NCI-H748 treated with DMSO at 0.1 percent for 48 hours (cell line): Measurements from ENCODE around the gene TOR1AIP2.
"Not testable (repeated sequence)": the region's sequence is repeated elsewhere in the genome, so short reads cannot be mapped to it uniquely, and the experiment has no call there.

Source experiments
- DNase-seq: peaks from one replicate; lab custom pipeline; 2025; lab: John Stamatoyannopoulos, UW

Gene TOR1AIP2

DNA sequence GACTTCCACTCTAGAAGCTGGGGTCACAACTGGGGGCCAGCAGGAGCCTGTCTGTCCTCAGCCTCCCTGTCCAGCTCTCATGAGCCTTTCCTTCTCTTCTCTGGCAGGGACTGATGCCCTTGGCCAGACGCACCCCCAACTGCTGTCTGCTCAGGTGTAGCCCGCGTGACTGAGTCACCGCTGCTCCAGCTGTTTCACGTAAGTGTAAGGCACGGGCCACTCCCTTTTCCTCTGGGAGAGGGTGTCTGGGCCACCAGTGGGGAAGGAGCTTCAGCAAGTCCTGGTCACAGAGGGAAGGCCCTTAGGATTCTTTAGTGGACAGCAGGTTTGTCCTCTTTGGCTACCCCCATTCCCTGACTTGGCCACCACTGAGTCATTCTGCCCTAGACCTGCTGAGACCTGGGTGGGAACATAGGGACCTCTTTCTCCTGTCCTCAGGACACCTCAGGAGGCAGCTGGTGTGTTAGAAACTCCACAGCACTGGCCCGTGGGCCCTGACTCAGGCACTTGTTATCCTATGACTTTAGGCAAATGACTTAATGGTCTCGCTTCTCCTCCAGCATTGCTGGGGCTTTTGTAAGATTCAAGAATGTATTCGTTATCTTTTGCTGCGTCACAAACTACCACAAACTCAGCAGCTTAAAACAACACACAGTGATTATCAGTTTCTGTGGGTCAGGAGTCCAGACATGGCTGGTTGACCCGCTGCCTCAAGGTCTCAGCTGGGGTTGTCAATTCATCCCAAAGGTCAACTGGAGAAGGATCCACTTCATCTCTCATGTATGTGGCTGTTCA is 69.7 kb downstream of the TOR1AIP2 start:
- DNase-seq = no peak

DNA sequence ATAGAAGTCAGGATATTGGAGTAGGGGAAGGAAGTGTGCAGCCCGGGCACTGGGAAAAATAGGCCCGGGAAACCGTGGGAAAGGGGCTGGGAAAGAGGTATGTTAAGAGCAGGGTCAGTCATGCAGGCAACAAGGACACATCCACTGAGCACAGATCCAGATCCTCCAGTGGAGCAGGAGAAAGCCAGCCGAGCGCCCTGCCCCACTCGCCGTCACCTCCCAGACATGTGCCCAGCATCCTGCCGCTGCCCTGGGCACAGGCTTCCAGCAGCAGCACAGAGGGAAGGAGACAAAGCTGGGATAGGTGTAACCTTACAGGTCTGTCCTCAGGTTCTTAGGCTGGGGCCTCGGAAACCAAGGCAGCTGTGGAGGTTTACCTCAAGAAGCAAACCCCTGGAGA is 70.3 kb downstream of the TOR1AIP2 start:
- DNase-seq = no peak

DNA sequence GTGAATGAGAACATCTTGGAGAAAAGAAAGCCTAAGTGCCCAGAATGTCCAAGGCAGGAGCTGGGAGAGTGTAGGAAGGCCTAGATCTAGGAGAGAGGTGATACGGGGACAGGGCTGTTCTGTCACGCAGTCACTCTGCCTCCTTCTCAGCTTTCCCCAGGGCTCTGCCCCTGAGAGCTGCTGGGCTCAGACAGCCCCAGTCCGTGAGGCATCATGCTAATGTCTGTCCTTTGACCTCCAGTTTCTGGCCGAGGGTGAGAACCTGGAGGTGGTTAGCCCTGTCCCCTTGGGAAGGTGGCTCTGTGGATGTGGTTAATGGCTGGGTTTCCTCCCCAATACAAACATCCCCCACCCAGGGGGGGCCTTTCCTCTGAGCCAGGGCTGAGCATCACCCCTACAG is 71.3 kb downstream of the TOR1AIP2 start:
- no peak for DNase-seq

DNA sequence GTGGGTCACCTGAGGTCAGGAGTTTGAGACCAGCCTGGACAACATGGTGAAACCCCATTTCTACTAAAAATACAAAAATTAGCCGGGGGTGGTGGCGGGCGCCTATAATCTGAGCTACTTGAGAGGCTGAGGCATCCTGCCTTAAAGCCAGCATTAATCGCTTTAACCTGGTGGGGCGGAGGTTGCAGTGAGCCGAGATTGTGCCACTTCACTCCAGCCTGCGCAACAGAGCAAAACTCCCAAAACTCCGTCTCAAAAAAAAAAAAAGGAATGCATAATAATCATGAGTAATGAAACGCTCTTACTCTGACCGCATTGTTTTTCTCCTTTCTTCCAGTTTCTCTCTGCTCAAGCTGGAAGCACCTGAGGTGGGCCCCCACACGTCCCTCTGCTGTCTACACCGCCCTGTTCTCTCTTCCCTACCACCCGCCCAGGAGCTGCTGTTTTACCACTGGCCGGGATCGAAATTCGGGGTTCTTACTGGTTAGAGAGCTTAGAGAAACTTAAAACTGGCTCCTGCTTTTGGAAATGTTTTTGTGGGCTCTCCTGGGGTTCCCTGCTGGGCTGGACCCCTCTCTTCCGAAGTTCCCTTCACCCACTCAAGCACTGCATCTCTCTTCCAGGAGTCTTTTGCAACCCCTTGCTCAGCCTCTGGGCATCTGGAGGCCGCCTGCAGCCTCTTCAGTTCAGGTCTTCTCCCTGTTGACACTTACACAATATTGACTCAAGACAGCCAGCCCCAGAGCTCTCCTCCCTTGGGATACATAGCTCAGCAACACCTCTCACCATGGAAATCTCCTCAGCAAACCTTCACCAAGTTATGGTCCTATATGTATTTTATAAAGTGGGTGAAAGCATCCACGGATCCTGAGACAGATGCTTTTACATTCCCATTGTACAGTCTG is 72.1 kb downstream of the TOR1AIP2 start:
- DNase-seq = no peak

DNA sequence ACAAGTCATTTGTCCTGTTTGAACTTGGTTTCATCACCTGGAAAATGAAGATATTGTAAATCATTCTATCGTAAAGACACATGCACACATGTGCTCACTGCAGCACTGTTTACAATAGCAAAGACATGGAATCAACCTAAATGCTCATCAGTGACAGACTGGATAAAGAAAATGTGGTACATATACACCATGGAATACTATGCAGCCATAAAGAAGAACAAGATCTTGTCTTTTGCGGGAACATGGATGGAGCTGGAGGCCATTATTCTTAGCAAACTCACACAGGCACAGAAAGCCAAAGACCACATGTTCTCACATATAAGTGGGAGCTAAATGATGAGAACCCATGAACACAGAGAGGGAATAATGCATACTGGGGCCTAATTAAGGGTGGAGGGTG is 73.2 kb downstream of the TOR1AIP2 start:
- not testable (repeated sequence) for DNase-seq

DNA sequence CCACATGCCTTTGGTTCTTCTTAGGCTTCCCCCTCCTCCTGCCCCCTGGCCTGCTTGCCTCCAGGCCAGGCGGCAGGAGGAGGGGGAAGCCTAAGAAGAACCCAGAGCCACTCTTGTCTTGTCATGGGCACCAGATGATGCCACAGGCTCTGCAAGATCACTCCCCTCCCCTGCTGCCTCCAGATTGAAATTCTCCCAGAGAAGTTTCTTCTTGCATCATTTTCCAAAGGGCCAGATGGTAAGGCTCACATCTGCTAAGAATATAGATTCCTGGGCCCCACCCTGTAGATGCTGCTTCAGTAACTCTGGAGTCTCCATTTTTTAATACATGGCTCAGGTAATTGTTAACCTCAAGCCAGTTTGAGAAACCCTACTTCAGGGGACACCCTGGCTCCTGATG is 73.7 kb downstream of the TOR1AIP2 start:
- no peak for DNase-seq

DNA sequence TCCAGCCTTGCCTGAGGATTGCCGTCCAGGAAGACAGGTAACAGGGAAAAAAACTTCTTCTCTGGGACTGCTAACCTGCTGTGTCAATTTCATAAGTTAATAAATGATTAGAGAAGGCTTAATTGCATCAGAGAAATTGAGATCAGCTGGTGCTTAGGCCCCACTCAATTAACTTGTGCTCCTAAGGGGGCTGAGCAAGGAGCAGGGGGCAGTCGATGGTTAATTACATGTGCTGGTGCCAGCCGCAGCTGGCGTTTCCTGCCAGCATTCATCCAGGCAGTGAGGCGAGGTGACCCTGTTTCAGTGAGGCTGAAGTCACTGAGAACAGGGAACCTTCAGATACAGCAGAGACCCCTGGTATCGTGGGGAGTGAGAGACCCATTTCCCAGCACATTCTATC is 74.5 kb downstream of the TOR1AIP2 start:
- no peak for DNase-seq

GRCh38 chr1:179800481-179800880 is 77.1 kb downstream of the TOR1AIP2 start:
- DNase-seq = no peak

DNA sequence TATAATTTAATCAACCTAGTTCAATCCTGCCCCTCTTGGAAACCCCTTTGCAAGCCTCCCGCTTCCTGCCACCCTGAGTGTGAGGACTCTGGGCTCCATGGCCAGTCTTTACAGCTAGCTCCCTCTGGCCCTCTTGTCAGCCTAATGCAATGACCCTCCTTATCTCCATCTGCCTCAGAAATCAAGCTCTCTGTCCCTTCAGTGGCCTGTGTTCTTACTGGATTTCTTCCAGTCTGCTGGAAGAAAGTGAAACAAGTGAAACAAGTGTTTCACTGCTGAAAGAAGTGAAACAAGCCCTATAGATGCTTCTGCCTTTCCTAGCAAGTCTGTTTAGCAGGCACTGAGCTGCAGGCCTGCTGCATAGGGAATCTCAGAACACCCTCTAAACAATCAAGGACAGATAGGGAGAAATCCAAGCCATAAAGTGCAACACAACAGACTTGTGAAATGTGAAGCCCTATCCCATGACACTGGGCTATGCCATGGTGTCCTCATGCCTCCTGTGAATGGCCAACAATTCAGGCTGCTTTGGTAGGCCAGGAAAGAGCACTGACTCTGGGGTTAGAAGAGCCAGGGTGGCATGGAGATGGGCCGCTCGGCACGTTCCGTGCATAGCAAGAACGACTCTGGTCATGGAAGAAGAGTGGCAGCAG is 78.6 kb downstream of the TOR1AIP2 start:
- DNase-seq = no peak

GRCh38 chr1:179798213-179798863 is 79.3 kb downstream of the TOR1AIP2 start:
- no peak for DNase-seq

DNA sequence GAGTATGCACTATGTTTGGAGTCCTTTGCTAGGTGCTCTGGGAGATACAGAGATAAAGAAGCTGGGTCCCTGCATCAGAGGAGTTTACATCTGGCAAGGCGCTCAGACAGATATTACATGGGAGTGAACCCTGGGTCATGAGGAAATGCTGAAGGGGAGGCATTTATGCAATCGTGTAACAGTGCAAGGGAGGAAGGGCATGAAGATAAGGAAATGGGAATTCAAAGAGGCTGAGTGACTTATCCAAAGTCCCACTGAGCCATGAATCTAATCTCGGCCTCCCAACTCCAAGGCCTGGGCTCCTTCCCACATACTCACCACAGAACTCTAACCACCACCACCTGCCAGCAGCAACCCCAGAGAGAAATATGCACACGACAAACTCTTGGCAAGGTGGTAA is 82.9 kb downstream of the TOR1AIP2 start:
- no peak for DNase-seq

GRCh38 chr1:179794146-179794545 is 83.5 kb downstream of the TOR1AIP2 start:
- DNase-seq = no peak

GRCh38 chr1:179793281-179793680 is 84.3 kb downstream of the TOR1AIP2 start:
- DNase-seq = no peak
